HG03520 (cell line): Measurements from ENCODE around the gene DOP1B.

ENCODE experiments used
- ATAC-seq: cut with Tn5 transposase; IDR thresholded peaks from one replicate; pipeline ENCODE4 v1.9.1; 2021; ENCODE audit warnings: mild to moderate bottlenecking, moderate library complexity; ENCODE audit not compliant: unreplicated experiment

Gene DOP1B

DNA sequence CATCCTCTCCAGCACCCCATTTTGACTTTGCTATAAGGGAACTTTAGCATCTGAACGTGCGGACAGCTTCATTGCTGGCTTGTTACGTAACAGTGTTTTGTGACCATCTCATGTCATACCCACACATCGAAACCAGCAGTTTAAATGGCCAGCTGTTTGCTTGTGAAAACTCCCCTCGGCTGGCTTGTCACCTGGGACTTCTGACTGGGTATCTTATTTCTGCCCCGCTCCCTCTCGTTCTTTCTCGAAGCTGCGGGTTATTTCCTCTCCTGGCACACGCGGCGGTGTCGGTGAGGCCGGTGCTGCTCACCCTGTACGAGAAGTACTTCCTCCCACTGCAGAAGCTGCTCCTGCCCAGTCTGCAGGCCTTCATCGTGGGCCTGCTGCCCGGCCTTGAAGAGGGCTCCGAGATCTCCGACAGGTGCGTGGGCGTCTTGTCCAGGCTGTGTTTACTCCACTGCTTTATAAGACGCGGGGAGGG lies 43.5 kb downstream of the DOP1B start:
- no peak for ATAC-seq

DNA sequence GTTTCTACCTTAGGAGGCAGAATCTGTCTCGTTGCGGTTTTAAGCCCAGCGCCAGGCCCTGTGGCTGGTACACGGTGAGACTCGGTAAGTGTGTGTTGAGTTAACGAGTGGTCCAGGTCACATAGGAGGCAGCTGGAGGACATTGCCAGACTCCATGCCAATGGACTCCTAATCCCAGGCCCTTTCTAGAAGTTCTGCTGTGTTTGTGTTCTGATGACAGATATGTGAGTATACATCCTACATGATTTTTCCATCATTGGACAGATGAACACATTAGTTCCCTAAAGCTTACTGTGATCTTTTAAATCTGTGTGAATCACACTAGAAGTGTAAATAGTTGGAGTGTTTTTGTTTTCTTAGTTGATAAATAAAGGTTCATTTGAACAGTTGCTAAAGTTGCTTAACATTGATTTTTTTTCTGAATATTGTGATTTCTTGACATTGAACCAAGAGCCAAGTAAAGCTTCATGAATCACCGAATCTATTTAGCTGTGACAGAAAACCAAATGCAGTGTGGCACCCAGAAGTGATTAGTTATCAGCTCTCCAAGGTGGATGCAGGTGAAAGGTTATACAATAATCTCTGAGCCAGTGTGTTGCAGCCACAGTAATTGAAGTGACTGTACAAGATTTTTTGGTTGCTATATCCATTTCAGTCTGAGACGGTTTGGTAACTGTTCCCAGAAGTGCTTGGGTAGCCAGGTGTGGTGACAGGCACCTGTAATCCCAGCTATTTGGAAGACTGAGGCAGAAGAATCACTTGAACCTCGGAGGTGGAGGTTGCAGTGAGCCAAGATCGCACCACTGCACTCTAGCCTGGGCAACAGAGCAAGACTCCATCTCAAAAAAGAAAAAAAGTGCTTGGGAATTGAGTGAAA lies 46.3 kb downstream of the DOP1B start:
- no peak for ATAC-seq

DNA sequence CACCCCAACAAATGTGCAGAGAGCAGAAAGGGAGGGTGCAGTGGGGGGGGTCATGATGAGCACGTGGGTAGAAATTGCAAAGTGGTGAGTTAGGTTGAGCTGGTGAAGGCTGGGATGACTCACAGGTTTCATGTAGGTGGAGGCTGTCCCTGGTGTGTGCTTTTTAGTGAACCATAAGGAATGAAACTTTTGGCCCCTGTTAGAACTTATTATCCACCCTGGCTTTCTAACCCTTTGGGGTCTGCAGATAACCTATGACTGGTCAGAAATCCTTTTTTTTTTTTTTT lies 46.9 kb downstream of the DOP1B start:
- peak; percentile 53 for ATAC-seq

DNA sequence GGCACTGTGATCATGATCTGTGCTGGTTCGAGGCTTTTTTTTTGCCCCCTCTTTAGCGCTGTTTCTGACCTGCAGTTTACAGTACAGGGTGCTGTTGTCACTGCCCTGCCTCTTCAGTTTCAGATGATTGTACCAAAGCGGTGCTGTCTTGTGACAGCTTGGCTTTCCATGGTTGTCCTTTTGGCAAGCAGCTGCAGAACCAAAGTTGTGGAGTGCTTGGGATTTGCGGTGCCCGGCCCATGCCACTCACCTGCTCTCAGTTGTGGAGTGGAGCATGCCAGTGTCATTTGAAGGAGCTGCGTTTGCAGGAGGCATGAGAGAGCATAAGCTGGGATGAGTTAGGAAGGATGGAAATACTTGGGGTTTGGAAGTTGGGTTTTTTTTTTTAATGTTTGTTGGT lies 48.4 kb downstream of the DOP1B start:
- ATAC-seq = no peak

DNA sequence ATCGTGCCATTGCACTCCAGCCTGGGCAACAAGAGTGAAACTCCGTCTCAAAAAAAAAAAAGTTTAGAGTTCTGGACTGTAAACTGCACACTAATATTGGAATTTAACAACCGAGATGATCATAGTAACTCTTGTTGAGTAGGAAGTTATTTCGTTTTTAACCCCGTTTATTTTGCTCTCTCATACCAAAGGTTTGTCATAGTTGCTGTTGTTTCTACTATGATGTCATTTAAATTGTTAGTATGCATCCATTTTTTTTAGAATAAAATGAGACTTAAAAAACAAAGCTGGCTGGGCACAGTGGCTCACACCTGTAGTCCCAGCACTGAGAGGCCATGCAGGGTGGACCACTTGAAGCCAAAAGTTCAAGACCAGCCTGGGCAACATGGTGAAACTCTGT lies 49.3 kb downstream of the DOP1B start:
- no peak for ATAC-seq
